Mucosa of descending colon (tissue), 3 donors: ENCODE measurements around the gene AFAP1. TPM values are rescaled to one million over a fixed set of nuclear protein-coding genes. Genes with fewer than 3 reads are reported as not detected.
A peak's percentile ranks its signal among the peaks of the same experiment; 100 is the strongest.

ENCODE experiments used
- ATAC-seq: fragments of 200-7000 bp; cut with Tn5 transposase; one replicate; pipeline ENCODE4 v1.9.1; 2020; ENCODE audit warnings: mild to moderate bottlenecking, moderate library complexity
- DNase-seq, 3 donors: peaks; one replicate each; pipeline ENCODE4 v3.0.0-alpha.2; 2020
- H3K36me3 ChIP-seq: fragments of 200-600 bp; one replicate; pipeline ENCODE4 v1.8.0; 2021; ENCODE audit warnings: low read depth, mild to moderate bottlenecking
- H3K4me1 ChIP-seq: fragments of 200-600 bp; one replicate; pipeline ENCODE4 v1.8.0; 2021; ENCODE audit warnings: low read depth, mild to moderate bottlenecking
- H3K4me3 ChIP-seq: fragments of 200-600 bp; one replicate; pipeline ENCODE4 v1.8.0; 2021; ENCODE audit warnings: mild to moderate bottlenecking
- H3K9me3 ChIP-seq: fragments of 200-600 bp; one replicate; pipeline ENCODE4 v1.8.0; 2021; ENCODE audit warnings: mild to moderate bottlenecking
- intact Hi-C, 2 donors: fragments of 100-400 bp; cut with DNase I in 1 of 2; cut with micrococcal nuclease in 1 of 2; formaldehyde crosslinking; loops; one replicate each; pipeline versions ENCODE4 v1.11.0 to v1.11.1; 2022; cut with DNase I, micrococcal nuclease
- total RNA-seq, 3 donors: library from RNA; stranded (reverse); fragmentation: NEBNext Ultra II Directional in 2 of 3; extraction: Animal tissue kit (Norgen Biotek cat#: 25700) in 2 of 3; gene quantifications; one replicate each; pipeline versions ENCODE4 v1.2.1 to v1.2.4, GENCODE V29; 2021 to 2023
- TF ChIP-seq, protein P1 (sequence below): fragments of 200-600 bp; IDR thresholded peaks from one replicate; pipeline ENCODE4 v1.8.0; 2022; ENCODE audit warnings: antibody characterized with exemption, mild to moderate bottlenecking
- donor health status: DM: no; HTN: no; CAD: no; lungs with moderate emphysema.
- donor health status: DM: no; HTN: no; CAD: no.
- donor health status: DM: no; HTN: yes; CAD: no.

Gene AFAP1
- total RNA-seq, 3 donors from 2014 or later, result 31.4 to 59.1 (median 37.1) TPM

DNA sequence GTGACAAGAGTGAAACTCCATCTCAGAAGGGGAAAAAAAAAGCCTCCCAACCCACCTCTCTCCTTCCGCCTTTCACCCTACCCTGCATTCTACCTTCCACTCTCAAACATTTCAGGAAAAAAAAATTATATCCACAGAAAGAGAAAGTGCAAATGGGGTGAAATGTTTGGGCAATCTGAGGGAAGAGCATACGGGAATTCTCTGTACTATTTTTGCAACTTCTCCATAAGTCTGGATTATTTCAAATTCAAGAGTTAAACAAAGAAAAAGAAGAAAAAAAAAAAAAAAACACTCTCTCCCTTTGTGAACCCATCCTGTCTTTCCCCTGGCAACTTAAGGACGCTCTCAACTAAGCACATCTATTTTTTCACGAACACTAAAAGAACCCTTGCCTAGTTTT is 41.3 kb downstream of the AFAP1 start:
- H3K4me1 ChIP-seq, result no peaks in the 10 kb centered on the region
- TF ChIP-seq, protein P1, sequence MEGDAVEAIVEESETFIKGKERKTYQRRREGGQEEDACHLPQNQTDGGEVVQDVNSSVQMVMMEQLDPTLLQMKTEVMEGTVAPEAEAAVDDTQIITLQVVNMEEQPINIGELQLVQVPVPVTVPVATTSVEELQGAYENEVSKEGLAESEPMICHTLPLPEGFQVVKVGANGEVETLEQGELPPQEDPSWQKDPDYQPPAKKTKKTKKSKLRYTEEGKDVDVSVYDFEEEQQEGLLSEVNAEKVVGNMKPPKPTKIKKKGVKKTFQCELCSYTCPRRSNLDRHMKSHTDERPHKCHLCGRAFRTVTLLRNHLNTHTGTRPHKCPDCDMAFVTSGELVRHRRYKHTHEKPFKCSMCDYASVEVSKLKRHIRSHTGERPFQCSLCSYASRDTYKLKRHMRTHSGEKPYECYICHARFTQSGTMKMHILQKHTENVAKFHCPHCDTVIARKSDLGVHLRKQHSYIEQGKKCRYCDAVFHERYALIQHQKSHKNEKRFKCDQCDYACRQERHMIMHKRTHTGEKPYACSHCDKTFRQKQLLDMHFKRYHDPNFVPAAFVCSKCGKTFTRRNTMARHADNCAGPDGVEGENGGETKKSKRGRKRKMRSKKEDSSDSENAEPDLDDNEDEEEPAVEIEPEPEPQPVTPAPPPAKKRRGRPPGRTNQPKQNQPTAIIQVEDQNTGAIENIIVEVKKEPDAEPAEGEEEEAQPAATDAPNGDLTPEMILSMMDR, result no peak
- no peak for ATAC-seq
- intact Hi-C loops, result no loop called here
- no peaks in the 10 kb centered on the region for H3K36me3 ChIP-seq
- DNase-seq, result no peak
- H3K9me3 ChIP-seq, result no peaks in the 10 kb centered on the region
- H3K4me3 ChIP-seq, result no peak overlapping the region

DNA sequence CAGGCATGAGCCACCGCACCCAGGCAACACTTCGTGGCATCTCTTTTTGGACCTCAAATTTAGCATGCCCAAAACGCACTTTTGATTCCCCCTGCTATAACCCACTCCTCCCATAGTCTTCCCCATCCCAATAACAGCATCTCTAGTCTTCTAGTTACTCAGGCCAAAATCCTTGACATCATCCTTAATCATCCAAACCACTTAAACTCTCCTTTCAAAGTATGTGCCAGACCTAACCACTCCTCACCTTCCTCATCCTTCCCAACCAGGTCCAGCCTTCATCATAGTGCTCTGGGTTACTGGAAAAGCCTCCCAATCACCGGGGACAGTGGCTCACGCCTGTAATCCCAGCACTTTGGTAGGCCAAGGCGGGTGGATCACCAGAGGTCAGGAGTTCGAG is 41.9 kb downstream of the AFAP1 start:
- DNase-seq (no peak), ATAC-seq (no peak)
- TF ChIP-seq, protein P1, result no peak
- Histone ChIP-seq H3K36me3 (no peaks in the 10 kb centered on the region), H3K4me3 (no peak overlapping the region), H3K9me3 (no peaks in the 10 kb centered on the region), H3K4me1 (no peaks in the 10 kb centered on the region)
- intact Hi-C loops, result no loop called here

DNA sequence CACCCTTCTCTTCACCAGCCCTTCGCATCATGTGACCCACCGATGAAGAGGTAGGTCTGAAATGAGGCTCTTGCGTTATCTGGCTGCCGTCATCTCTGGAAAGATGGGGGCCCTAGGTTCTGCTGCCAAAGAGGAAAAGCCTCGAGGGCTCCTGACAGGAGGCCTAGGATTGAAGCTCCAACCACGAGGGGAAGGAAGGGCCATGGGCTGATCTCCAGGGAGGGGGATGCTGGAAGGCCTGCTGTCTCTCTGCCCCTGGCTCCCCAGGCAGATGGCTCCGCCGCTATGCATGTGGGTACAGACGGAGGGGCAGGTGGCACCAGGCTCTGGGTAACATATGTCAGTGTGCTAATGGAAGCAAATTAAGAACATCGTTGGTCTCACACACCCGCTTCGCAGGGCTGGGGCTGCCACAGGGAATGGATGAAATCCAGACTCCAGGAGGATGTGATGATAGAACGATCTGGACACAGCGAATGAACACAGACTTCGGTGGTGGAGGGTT is 44.9 kb downstream of the AFAP1 start:
- DNase-seq (no peak), ATAC-seq (peak; percentile 11)
- peaks cover 11% of the 10 kb centered on the region for H3K4me1 ChIP-seq
- H3K4me3 ChIP-seq, result no peak overlapping the region
- H3K36me3 ChIP-seq, result no peaks in the 10 kb centered on the region
- H3K9me3 ChIP-seq, result no peaks in the 10 kb centered on the region
- intact Hi-C loops, result no loop called here
- TF ChIP-seq, protein P1, result no peak

DNA sequence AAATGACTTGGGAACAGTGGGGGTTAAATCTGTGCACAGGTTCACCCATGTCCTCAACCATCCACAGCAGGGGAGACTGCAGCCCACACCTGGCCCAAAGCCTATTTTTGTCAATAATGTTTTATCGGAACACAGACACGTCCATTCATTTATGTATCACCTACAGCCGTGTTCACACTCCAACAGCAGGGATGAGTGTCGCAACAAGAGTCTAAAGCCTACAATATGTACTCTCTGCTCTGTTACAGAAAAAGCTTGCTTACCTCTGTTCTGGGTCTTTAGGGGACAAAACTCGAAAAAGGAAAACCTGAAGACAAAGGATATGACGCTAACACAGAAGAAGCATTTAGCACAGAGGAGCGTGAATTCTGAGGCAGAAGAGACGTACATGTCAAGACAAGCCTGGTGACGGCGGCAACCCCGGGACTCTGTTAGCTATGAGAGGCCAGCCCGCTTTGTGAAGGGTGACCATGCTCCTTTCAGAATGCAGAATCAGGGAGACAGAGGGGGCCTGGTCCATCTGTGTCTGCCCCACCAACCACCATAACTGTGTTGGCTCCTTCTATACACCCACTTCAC is 45.5 kb downstream of the AFAP1 start:
- H3K4me1 ChIP-seq, result peaks cover 11% of the 10 kb centered on the region
- H3K4me3 ChIP-seq, result no peak overlapping the region
- peaks cover 1% of the 10 kb centered on the region for H3K9me3 ChIP-seq
- H3K36me3 ChIP-seq, result no peaks in the 10 kb centered on the region
- TF ChIP-seq, protein P1, result no peak
- intact Hi-C loops, result no loop called here
- DNase-seq, result no peak
- no peak for ATAC-seq

- DNase-seq, result no peak
- H3K4me3 ChIP-seq, result no peak overlapping the region
- no peak for ATAC-seq
- no peaks in the 10 kb centered on the region for H3K36me3 ChIP-seq
- intact Hi-C loops, result no loop called here
- peaks cover 7% of the 10 kb centered on the region for H3K9me3 ChIP-seq
- TF ChIP-seq, protein P1, result no peak
- H3K4me1 ChIP-seq, result peaks cover 11% of the 10 kb centered on the region
Observed at GRCh38 chr4:7893539-7893938, 46.1 kb downstream of the AFAP1 start.
